ENCODE measurements around the gene INTS3. TPM values are rescaled to one million over a fixed set of nuclear protein-coding genes. Genes with fewer than 3 reads are reported as not detected.
"Not testable (repeated sequence)": the region's sequence is repeated elsewhere in the genome, so short reads cannot be mapped to it uniquely, and the experiment has no call there.

INTS3 gene
- polyA plus RNA-seq, 1 donor = 142 TPM

GRCh38 chr1:153698020-153698922 lies 29.6 kb upstream of the INTS3 start:
- no peak for DNase-seq

- DNase-seq = no peak
These were observed 28.7 kb upstream of the INTS3 start for GRCh38 chr1:153698923-153699714.

DNA sequence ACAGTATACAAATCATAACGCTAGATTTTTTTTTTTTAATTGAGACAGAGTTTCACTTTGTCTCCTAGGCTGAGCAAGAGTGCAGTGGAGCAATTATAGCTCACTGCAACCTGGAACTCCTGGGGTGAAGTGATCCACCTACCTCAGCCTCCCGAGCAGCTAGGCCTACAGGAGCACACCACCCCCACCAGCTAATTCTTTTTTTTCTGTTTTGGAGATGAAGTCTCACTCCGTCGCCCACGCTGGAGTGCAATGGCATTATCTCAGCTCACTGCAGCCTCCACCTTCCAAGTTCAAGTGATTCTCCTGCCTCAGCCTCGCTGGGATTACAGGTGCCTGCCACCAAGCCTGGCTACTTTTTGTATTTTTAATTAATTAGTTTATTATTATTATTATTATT lies 28.1 kb upstream of the INTS3 start:
- no peak for DNase-seq

GRCh38 chr1:153705484-153705883 lies 22.4 kb upstream of the INTS3 start:
- no peak for DNase-seq

GRCh38 chr1:153711026-153711425 lies 16.8 kb upstream of the INTS3 start:
- no peak for DNase-seq

DNA sequence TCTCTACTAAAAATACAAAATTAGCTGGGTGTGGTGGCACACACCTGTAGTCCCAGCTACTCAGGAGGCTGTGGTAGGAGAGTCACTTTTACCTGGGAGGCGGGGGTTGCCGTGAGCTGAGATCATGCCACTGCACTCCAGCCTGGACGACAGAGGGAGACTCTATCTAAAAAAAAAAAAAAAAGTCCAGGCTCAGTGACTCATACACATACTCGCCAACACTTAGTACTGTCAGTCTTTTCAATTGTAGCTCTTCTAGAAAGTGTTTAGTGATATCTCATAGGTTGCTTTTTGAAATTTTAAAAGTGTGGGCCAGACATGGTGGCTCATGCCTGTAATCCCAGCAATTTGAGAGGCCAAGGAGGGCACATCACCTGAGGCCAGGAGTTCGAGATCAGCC lies 11.6 kb upstream of the INTS3 start:
- DNase-seq = not testable (repeated sequence)

DNA sequence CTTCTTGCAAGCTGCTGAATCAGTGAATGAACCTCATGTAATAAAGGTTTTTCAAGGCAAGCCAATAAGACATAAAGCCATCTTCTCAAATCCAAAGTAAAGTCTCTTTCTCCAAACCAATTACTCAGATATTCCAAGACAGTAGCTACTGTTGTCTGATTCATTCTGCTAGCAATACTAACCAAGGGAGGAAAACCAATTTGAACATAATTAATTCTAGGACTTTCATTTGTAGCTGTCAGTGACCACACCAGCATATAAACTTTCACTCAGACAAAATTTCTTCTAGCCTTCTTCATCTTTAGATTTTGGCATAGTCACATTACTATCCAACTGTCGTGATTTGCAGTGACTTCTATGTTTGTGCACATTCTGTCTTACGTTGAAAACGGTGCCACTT lies 10.5 kb upstream of the INTS3 start:
- DNase-seq = no peak

DNA sequence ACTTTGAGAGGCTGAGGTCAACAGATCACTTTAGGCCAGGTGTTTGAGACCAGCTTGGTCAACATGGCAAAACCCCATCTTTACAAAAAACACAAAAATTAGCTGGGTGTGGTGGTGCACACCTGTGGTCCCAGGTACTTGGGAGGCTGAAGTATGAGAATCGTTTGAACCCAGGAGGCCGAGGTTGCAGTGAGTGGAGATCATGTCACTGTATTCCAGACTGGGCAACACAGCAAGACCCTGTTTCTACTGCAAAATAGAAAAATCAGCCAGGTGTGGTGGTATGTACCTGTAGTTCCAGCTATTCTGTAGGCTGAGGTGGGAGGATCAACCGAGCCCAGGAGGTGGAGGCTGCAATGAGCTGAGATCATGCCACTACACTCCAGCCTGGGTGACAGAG lies 4.2 kb upstream of the INTS3 start:
- DNase-seq = no peak

GRCh38 chr1:153724634-153725033 lies 3.2 kb upstream of the INTS3 start:
- DNase-seq = not testable (repeated sequence)

DNA sequence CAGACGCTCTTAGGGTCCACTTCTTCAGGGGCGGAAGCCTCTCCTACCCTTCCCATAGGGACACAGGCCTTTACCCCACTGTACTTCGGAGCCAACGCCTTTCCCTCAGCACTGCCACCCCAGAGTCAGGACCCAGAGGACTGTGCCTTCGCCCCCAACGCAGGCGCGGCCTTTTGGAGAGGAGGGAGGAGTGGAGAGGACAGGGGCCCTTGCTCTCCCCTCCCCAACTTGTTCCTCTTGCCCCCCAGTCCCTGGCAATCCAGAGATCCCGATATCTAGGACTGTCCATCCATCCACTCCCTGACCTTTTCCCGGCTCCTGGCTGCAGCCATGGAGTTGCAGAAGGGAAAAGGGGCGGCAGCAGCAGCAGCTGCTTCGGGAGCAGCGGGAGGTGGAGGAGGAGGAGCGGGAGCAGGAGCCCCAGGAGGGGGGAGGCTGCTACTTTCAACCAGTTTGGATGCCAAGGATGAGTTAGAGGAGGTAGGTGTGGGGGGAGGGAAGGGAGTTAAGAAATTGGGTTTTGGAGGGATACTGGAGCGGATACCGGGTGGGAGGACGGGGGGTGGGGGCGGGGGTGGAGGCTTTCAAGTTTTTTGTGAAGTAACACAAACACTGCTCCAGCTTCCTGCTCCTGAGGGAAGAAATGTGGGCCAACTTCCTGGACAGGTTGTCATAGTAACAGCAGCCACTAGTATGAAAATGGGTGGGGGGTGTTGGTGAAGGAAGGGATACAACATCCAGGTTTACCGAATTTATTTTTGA lies 636 bp downstream of the INTS3 start:
- peak; percentile 35 for DNase-seq

DNA sequence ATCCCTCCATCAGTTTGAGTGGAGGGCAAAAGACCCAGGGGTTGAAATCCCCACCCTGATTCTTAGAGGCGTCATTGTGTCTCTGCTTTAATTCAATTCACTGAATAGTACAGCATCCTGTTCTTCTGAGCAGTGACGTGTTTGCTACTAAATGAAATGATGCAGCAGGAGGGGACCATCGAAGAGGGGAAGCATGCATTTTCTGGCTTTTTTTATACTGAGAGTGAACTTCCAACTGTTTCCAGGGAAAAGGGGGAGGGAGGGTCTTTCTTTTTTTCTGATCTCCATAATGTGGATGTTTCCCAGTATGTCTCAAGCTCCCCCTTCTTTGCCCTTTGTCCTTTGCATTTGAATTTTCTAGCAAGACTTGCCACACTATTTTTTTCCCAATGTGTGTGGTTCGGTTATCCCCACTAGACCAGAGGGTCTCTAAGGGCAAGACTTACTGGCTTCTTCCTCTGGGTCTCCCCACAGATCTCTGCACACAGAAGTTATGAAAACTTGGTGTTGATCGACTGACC lies 2.7 kb downstream of the INTS3 start:
- no peak for DNase-seq

GRCh38 chr1:153733970-153734369 lies 6.1 kb downstream of the INTS3 start:
- DNase-seq = no peak

DNA sequence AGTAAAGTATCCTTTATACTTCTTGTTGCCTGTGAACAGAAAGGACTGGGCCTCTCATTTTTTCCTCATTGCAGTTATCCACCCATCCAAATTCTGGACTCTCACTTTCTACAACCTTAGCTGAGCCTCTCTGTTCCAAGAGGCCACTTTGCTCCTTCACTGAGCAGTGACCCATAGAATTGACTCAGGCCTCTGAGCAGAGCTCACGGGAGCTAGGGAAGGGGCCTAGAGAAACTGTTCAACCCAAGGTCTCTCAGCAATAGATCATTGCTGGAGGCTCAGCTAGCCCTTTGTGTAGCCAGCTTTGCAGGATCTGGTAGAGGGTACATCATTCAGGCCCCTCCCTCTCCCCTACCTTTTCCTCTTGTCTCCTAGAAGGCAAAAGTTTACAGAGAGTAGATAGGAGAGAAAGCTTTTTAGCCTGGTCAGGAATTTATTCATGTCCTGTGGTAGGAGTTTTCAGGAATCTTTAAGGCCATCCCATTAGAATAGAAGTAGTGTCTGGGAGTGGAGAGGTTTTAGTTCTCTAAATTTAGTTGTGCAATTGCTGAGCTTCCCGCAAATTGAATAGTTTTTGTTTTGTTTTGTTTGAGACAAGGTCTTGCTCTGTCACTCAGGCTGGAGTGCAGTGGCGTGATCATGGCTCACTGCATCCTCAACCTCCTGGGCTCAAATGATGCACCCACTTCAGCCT lies 6.7 kb downstream of the INTS3 start:
- DNase-seq = no peak

- no peak for DNase-seq
These were observed 7.2 kb downstream of the INTS3 start for GRCh38 chr1:153735090-153735420.

- DNase-seq = peak; percentile 62
These were observed 14.1 kb downstream of the INTS3 start for GRCh38 chr1:153741986-153742385.

GRCh38 chr1:153742411-153743142 lies 14.7 kb downstream of the INTS3 start:
- DNase-seq = peak; percentile 53

- no peak for DNase-seq
These were observed 17.6 kb downstream of the INTS3 start for GRCh38 chr1:153745417-153745816.

DNA sequence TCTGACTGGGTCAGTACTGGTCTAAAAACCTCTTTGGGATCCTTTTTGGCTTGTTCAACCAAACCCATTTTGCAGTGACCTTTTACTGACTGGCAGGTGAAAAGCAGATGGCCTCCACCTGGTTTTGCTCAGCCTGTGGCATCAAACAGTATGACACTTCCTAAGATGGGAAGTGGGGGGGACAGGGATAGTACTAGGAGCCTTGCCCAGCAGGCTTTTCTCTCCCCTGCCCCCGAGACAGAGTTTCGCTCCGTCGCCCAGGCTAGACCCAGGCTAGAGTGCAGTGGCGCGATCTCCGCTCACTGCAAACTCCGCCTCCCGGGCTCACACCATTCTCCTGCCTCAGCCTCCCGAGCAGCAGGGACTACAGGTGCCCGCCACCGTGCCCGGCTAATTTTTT lies 18.3 kb downstream of the INTS3 start:
- no peak for DNase-seq

DNA sequence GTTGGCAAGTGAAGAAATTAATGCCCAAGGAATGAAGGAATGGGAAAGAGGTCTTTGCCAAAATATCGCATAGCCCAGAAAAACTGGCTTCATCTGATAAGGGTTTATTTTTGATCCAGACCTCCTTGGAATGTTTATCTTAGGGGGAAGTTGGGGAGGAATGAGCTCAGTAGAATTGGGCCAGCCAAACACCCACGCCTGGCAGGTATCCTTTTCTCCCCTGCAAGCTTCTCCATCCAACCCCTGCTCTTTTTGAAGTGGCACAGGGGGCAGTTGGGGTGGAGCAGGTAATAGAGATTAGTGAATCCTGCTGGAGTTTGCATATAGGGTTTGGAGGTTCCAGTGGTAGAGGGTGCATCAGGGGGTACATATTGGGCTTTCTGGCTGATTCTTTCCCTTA lies 21.1 kb downstream of the INTS3 start:
- no peak for DNase-seq

DNA sequence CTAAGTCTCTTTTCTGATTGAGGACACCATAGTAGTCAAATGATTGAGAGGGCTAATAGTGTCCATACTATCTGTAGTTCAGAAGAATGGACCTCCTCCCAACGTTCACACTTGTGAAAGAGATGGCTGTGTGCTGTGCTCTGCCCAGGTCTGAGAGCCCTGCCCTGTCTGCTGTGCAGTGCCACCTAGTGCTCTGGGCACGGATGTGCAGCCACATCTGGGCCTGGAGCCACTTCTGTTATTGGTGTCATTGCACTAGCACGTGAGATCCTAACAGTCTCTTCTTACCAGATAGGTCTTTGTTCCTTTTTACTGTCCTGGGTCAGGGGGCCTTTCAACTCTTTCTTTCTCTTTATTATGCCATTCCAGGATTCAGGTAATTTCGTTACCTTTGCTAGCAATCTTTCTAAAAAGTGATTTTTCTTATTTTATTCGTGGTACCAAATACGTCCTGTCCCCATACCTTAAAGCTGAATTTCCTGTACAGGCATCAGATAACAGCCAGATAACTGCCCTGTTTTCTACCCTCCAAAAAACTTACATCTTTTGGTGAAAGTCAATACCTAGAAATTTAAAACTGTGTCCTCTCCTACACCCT lies 21.7 kb downstream of the INTS3 start:
- peak; percentile 81 for DNase-seq
